ENCODE data around the gene TRAPPC2. TPM values are rescaled to one million over a fixed set of nuclear protein-coding genes. Genes with fewer than 3 reads are reported as not detected.

TRAPPC2 gene
- total and polyA plus RNA-seq, 2 of the 4 experiments (the other 2 are of a cell fraction): 11.3 to 13.8 TPM

- Histone ChIP-seq H2BK20ac (ENCODE audit: low read depth, low read length) (no peak overlapping the region), H3K4me1 (ENCODE audit: control insufficient read depth, insufficient read depth, low read length) (no peaks in the 10 kb centered on the region), H4K5ac (ENCODE audit: low read depth, low read length) (no peak overlapping the region), H3K79me1 (ENCODE audit: low read depth in 1 of 2, low read length in 2 of 2) (no peaks in the 10 kb centered on the region), H3K36me3 (ENCODE audit: control insufficient read depth, insufficient read depth, low read length) (no peaks in the 10 kb centered on the region), H3K23ac (ENCODE audit: low read depth, low read length) (no peak overlapping the region), H3K9me3 (ENCODE audit: control insufficient read depth, insufficient read depth, low read length) (no peaks in the 10 kb centered on the region), H3K18ac (ENCODE audit: low read depth, low read length) (no peak overlapping the region), H2BK15ac (ENCODE audit: low read depth, low read length) (no peak overlapping the region), H2AK9ac (replicated peaks; ENCODE audit: low read depth, low read length, poor library complexity) (no peak overlapping the region), H2AFZ (replicated peaks; ENCODE audit: low read length, poor library complexity) (no peak overlapping the region), H3K56ac (ENCODE audit: extremely low read depth, insufficient read depth, low read length) (no peak overlapping the region), H3K4ac (ENCODE audit: low read depth, low read length) (no peak overlapping the region), H3K4me2 (ENCODE audit: low read depth, low read length) (no peak overlapping the region), H4K8ac (ENCODE audit: low read depth in 2 of 2, low read length in 2 of 2) (no peak overlapping the region), H3K9ac (ENCODE audit: low read depth, low read length) (no peak overlapping the region), H4K20me1 (ENCODE audit: insufficient read depth, low read length) (no peaks in the 10 kb centered on the region), H3K14ac (replicated peaks; ENCODE audit: low read depth, low read length) (no peak overlapping the region), H3K27ac (ENCODE audit: insufficient read depth, low read length) (no peak overlapping the region), H3K9me1 (ENCODE audit: insufficient read depth, low read length) (no peaks in the 10 kb centered on the region), H2BK120ac (ENCODE audit: low read depth, low read length) (no peak overlapping the region), H2BK5ac (ENCODE audit: low read depth, low read length, poor library complexity, severe bottlenecking) (no peak overlapping the region), H3K27me3 (ENCODE audit: control insufficient read depth, insufficient read depth, low read length) (peaks cover 10% of the 10 kb centered on the region), H4K91ac (ENCODE audit: insufficient read depth, low read depth, low read length) (no peak overlapping the region), H2AK5ac (ENCODE audit: low read depth, low read length) (no peak overlapping the region), H3K4me3 (ENCODE audit: insufficient read depth, low read depth, low read length) (no peak overlapping the region)
- in situ Hi-C loops (cut with MboI; ENCODE audit: low sequenced_read_pairs): no loop called here
- POLR2A ChIA-PET (ENCODE audit: unreplicated experiment): no interaction called here
- CTCF ChIA-PET: no interaction called here
- no peak for DNase-seq
- no peak for ATAC-seq (ENCODE audit: low read depth)
- no CpG with 5 or more reads among the region's 7 CpGs for WGBS, 2 experiments (ENCODE audit: extremely low coverage in 2 of 2, insufficient read length in 1 of 2)
- intact Hi-C loops (cut with micrococcal nuclease): no loop called here
- BruUV-seq (replicated peaks): no TSS peak
- dilution Hi-C loops (cut with HindIII; ENCODE audit: low sequenced_read_pairs, unreplicated experiment): no loop called here
- TF ChIP-seq MXI1 (IDR thresholded peaks at IDR 0.05; ENCODE audit: borderline replicate concordance, low read depth, low read length) (no peak), BHLHE40 (IDR thresholded peaks at IDR 0.05; ENCODE audit: low read depth, low read length) (no peak), POLR2A (IDR thresholded peaks at IDR 0.05; ENCODE audit: low read depth, low read length) (no peak), MAZ (IDR thresholded peaks at IDR 0.05; ENCODE audit: borderline replicate concordance, low read depth, low read length) (no peak), MAFK (IDR thresholded peaks at IDR 0.05; ENCODE audit: low read depth, low read length) (no peak), RAD21 (IDR thresholded peaks at IDR 0.05; ENCODE audit: low read length) (no peak), ELK1 (IDR thresholded peaks at IDR 0.05; ENCODE audit: borderline replicate concordance, low read depth, low read length) (no peak), FOS (IDR thresholded peaks at IDR 0.05; ENCODE audit: low read depth, low read length) (no peak), SMC3 (IDR thresholded peaks at IDR 0.05; ENCODE audit: low read depth, low read length) (no peak), USF2 (IDR thresholded peaks at IDR 0.05; ENCODE audit: low read depth, low read length) (no peak), RCOR1 (IDR thresholded peaks at IDR 0.05; ENCODE audit: insufficient replicate concordance, low read length) (no peak), NFE2L2 (IDR thresholded peaks at IDR 0.05; ENCODE audit: low read depth, low read length) (no peak), CTCF (conservative IDR thresholded peaks at IDR 0.05; ENCODE audit: low read depth, low read length) (no peak)
Observed at GRCh38 chrX:13681595-13681994, 52.8 kb downstream of the TRAPPC2 start.
